Cardiac muscle cell (in vitro differentiated cells and primary cell): ENCODE measurements around the gene GPR35. TPM values are rescaled to one million over a fixed set of nuclear protein-coding genes. Genes with fewer than 3 reads are reported as not detected.
A peak's percentile ranks its signal among the peaks of the same experiment; 100 is the strongest.

Experiments
- DNase-seq, 2 donors: peaks; one replicate each; pipeline versions ENCODE4 v3.0.0 to v3.0.0-alpha.2; 2010 to 2017; ENCODE audit warnings: low read depth in 1 of 2, low spot score in 1 of 2
- H3K27ac ChIP-seq: fragments of 200-600 bp; sonication (generic); 2 replicates; pipeline ENCODE4 v1.5.1; 2016
- H3K27me3 ChIP-seq: fragments of 200-600 bp; sonication (generic); 2 replicates; pipeline ENCODE4 v1.6.0; 2016; ENCODE audit warnings: control low read depth
- H3K36me3 ChIP-seq: fragments of 200-600 bp; sonication (generic); 2 replicates; pipeline ENCODE4 v1.5.1; 2016; ENCODE audit warnings: control low read depth
- H3K4me1 ChIP-seq: fragments of 200-600 bp; sonication (generic); 2 replicates; pipeline ENCODE4 v1.8.1; 2017; ENCODE audit warnings: low read depth, mild to moderate bottlenecking, mixed run types
- H3K4me3 ChIP-seq: fragments of 200-600 bp; sonication (generic); 2 replicates; pipeline ENCODE4 v1.5.1; 2016; ENCODE audit warnings: mild to moderate bottlenecking
- H3K9me3 ChIP-seq: fragments of 200-600 bp; sonication (generic); 2 replicates; pipeline ENCODE4 v1.5.1; 2017; ENCODE audit warnings: low read depth, mild to moderate bottlenecking, control low read depth
- polyA plus RNA-seq: library from polyadenylated mRNA; unstranded; fragments of >200 nt; fragmentation: Nextera tagmentation; extraction: Ambion mirVana; gene quantifications from 2 replicates; pipeline ENCODE4 v1.2.1, GENCODE V29; 2016
- total RNA-seq: library from RNA; depleted of rRNA; stranded (reverse); fragments of >200 nt; gene quantifications from 2 replicates; pipeline ENCODE4 v1.2.3, GENCODE V29; 2016
- TF ChIP-seq, protein P1 (sequence below): IDR thresholded peaks from 2 replicates; pipeline ENCODE4 v1.5.1; 2012; ENCODE audit warnings: low read depth, mild to moderate bottlenecking, low read length

The GPR35 gene
- total and polyA plus RNA-seq, 2 experiments from 2014 or later: 0.40 to 5.1 TPM

- peak in 1 of 2 donors; percentile 5 for DNase-seq
- TF ChIP-seq, protein P1, sequence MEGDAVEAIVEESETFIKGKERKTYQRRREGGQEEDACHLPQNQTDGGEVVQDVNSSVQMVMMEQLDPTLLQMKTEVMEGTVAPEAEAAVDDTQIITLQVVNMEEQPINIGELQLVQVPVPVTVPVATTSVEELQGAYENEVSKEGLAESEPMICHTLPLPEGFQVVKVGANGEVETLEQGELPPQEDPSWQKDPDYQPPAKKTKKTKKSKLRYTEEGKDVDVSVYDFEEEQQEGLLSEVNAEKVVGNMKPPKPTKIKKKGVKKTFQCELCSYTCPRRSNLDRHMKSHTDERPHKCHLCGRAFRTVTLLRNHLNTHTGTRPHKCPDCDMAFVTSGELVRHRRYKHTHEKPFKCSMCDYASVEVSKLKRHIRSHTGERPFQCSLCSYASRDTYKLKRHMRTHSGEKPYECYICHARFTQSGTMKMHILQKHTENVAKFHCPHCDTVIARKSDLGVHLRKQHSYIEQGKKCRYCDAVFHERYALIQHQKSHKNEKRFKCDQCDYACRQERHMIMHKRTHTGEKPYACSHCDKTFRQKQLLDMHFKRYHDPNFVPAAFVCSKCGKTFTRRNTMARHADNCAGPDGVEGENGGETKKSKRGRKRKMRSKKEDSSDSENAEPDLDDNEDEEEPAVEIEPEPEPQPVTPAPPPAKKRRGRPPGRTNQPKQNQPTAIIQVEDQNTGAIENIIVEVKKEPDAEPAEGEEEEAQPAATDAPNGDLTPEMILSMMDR: no peak
- Histone ChIP-seq H3K27me3 (no peaks in the 10 kb centered on the region), H3K36me3 (no peaks in the 10 kb centered on the region), H3K9me3 (no peaks in the 10 kb centered on the region), H3K4me1 (no peaks in the 10 kb centered on the region), H3K27ac (no peak overlapping the region), H3K4me3 (no peak overlapping the region)
Measured at GRCh38 chr2:240638512-240639160, 13.4 kb downstream of the GPR35 start.

DNA sequence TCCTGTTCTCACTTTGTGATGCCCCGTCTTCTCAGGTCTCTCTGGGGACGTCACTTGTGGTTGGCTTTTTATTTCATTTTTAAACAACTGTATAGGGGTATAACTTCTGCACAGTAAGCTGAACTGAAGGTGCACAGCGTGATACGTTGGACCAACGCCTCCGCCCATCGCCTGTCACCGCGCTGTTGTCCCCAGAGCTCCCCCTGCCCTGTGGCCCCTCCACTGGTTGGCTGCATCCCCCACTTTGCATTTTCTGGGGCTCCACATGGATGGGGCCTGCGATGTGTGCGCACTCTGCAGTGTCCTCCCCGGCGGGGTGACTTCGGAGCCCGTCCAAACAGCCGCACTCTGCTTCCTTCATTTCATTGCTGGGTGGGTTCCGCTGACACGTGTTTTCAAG lies 14.3 kb downstream of the GPR35 start:
- no peaks in the 10 kb centered on the region for H3K27me3 ChIP-seq
- no peaks in the 10 kb centered on the region for H3K9me3 ChIP-seq
- no peak for DNase-seq
- TF ChIP-seq, protein P1: no peak
- no peaks in the 10 kb centered on the region for H3K4me1 ChIP-seq
- H3K36me3 ChIP-seq: no peaks in the 10 kb centered on the region
- H3K4me3 ChIP-seq: no peak overlapping the region
- H3K27ac ChIP-seq: no peak overlapping the region

- peak; percentile 30 to 39 for DNase-seq
- H3K36me3 ChIP-seq: no peaks in the 10 kb centered on the region
- TF ChIP-seq, protein P1: peak; percentile 37
- no peak overlapping the region for H3K4me3 ChIP-seq
- no peaks in the 10 kb centered on the region for H3K4me1 ChIP-seq
- H3K9me3 ChIP-seq: no peaks in the 10 kb centered on the region
- H3K27ac ChIP-seq: no peak overlapping the region
- H3K27me3 ChIP-seq: no peaks in the 10 kb centered on the region
Measured at GRCh38 chr2:240640939-240641338, 15.7 kb downstream of the GPR35 start.

- no peak for DNase-seq
- Histone ChIP-seq H3K4me3 (no peak overlapping the region), H3K27me3 (no peaks in the 10 kb centered on the region), H3K36me3 (no peaks in the 10 kb centered on the region), H3K4me1 (no peaks in the 10 kb centered on the region), H3K9me3 (no peaks in the 10 kb centered on the region), H3K27ac (no peak overlapping the region)
- TF ChIP-seq, protein P1: no peak
Measured at GRCh38 chr2:240642061-240642805, 17.0 kb downstream of the GPR35 start.

GRCh38 chr2:240642806-240643092 lies 17.5 kb downstream of the GPR35 start:
- TF ChIP-seq, protein P1: no peak
- DNase-seq: no peak
- H3K4me1 ChIP-seq: no peaks in the 10 kb centered on the region
- H3K4me3 ChIP-seq: no peak overlapping the region
- no peak overlapping the region for H3K27ac ChIP-seq
- no peaks in the 10 kb centered on the region for H3K36me3 ChIP-seq
- H3K9me3 ChIP-seq: no peaks in the 10 kb centered on the region
- no peaks in the 10 kb centered on the region for H3K27me3 ChIP-seq
